Gastrocnemius medialis (tissue), 4 donors: Measurements from ENCODE around the gene ATG14. TPM values are rescaled to one million over a fixed set of nuclear protein-coding genes. Genes with fewer than 3 reads are reported as not detected.

Source experiments
- ATAC-seq, 2 donors: fragments of 150-250 bp; one replicate each; pipeline ENCODE4 v1.9.1; 2016
- DNase-seq, 2 donors: peaks; one replicate each; pipeline ENCODE4 v3.0.0-alpha.2; 2019
- H3K27ac ChIP-seq, 4 donors: fragments of 200-600 bp; sonication (generic); 1 replicate in 1 of 4; 2 replicates in 3 of 4; pipeline ENCODE4 v1.5.1; 2016 to 2018; ENCODE audit warnings: mild to moderate bottlenecking in 2 of 4, moderate library complexity in 1 of 4
- H3K27me3 ChIP-seq, 3 donors: fragments of 200-600 bp; sonication (generic) in 2 of 3; 1 replicate in 1 of 3; 2 replicates in 2 of 3; pipeline versions ENCODE4 v1.5.1 to v1.6.0; 2016 to 2019; ENCODE audit warnings: mild to moderate bottlenecking in 1 of 3, moderate library complexity in 1 of 3
- H3K36me3 ChIP-seq, 2 donors: fragments of 200-600 bp; sonication (generic) in 1 of 2; one replicate each; pipeline ENCODE4 v1.5.1; 2017 to 2018
- H3K4me1 ChIP-seq, 2 donors: fragments of 200-600 bp; sonication (generic) in 1 of 2; one replicate each; pipeline ENCODE4 v1.5.1; 2016 to 2017; ENCODE audit warnings: mild to moderate bottlenecking in 2 of 2
- H3K4me3 ChIP-seq, 4 donors: fragments of 200-600 bp; sonication (generic) in 3 of 4; 1 replicate in 1 of 4; 2 replicates in 3 of 4; pipeline ENCODE4 v1.5.1; 2016 to 2019; ENCODE audit warnings: mild to moderate bottlenecking in 2 of 4
- H3K9me3 ChIP-seq, 3 donors: fragments of 200-600 bp; sonication (generic) in 2 of 3; 1 replicate in 1 of 3; 2 replicates in 2 of 3; pipeline ENCODE4 v1.5.1; 2016 to 2019
- CTCF ChIP-seq, 5 experiments: fragments of 450-650 bp in 3 of 5; fragments of 200-600 bp in 2 of 5; sonication (generic) in 2 of 5; IDR thresholded peaks in 4 of 5; conservative IDR thresholded peaks in 1 of 5; 1 replicate in 4 of 5; 2 replicates in 1 of 5; pipeline ENCODE4 v1.5.1; 2016 to 2019; ENCODE audit warnings: antibody characterized with exemption in 5 of 5, mild to moderate bottlenecking in 3 of 5, moderate library complexity in 3 of 5
- POLR2A ChIP-seq, 2 donors: fragments of 450-650 bp; IDR thresholded peaks; one replicate each; pipeline ENCODE4 v1.6.1; 2017; ENCODE audit warnings: antibody characterized with exemption in 2 of 2, mild to moderate bottlenecking in 2 of 2, moderate library complexity in 2 of 2
- in situ Hi-C, 4 donors: fragments of 200-750 bp; cut with MboI; loops; one replicate each; pipeline versions ENCODE4 v1.15.0 to v1.8.0; 2017; ENCODE audit warnings: low sequenced_read_pairs in 4 of 4
- intact Hi-C: fragments of 100-400 bp; cut with DNase I; formaldehyde crosslinking; loops from one replicate; pipeline ENCODE4 v1.15.1; 2023; ENCODE audit warnings: low total_unique reads
- total RNA-seq, 4 donors: library from RNA; depleted of rRNA; stranded (reverse); fragments of >200 nt; gene quantifications; one replicate each; pipeline versions ENCODE4 v1.1.0 to v1.2.3, GENCODE V29; 2016

The ATG14 gene
- total RNA-seq, 4 donors from 2014 or later = 12.6 to 20.0 (median 15.6) TPM

GRCh38 chr14:55339770-55340169 lies 71.9 kb downstream of the ATG14 start:
- DNase-seq (no peak), ATAC-seq (peak; percentile 67 to 77)
- TF ChIP-seq POLR2A (IDR thresholded peaks at IDR 0.05) (no peak), CTCF (IDR thresholded peaks at IDR 0.05 in 4 of 5, conservative IDR thresholded peaks at IDR 0.05 in 1 of 5) (no peak)
- H3K27ac ChIP-seq = peak overlapping the region; percentile 42 to 75 (median 66)
- H3K9me3 ChIP-seq = no peaks in the 10 kb centered on the region
- H3K4me3 ChIP-seq = no peak overlapping the region
- no peaks in the 10 kb centered on the region for H3K27me3 ChIP-seq
- intact Hi-C loops (no loop called here), in situ Hi-C loops (no loop called here)
- H3K36me3 ChIP-seq = no peaks in the 10 kb centered on the region
- H3K4me1 ChIP-seq = peaks cover 57 to 69% of the 10 kb centered on the region in 2 donors

GRCh38 chr14:55336691-55337090 lies 74.9 kb downstream of the ATG14 start:
- TF ChIP-seq POLR2A (IDR thresholded peaks at IDR 0.05) (no peak), CTCF (IDR thresholded peaks at IDR 0.05 in 4 of 5, conservative IDR thresholded peaks at IDR 0.05 in 1 of 5) (no peak)
- Histone ChIP-seq H3K9me3 (no peaks in the 10 kb centered on the region), H3K4me1 (peaks cover 66 to 71% of the 10 kb centered on the region in 2 donors), H3K36me3 (no peaks in the 10 kb centered on the region), H3K27me3 (no peaks in the 10 kb centered on the region), H3K4me3 (no peak overlapping the region), H3K27ac (no peak overlapping the region)
- intact Hi-C loops = no loop called here
- ATAC-seq (no peak), DNase-seq (no peak)
- in situ Hi-C loops = no loop called here

GRCh38 chr14:55336162-55336561 lies 75.5 kb downstream of the ATG14 start:
- intact Hi-C loops (no loop called here), in situ Hi-C loops (no loop called here)
- ATAC-seq (no peak), DNase-seq (no peak)
- TF ChIP-seq POLR2A (IDR thresholded peaks at IDR 0.05) (no peak), CTCF (IDR thresholded peaks at IDR 0.05 in 4 of 5, conservative IDR thresholded peaks at IDR 0.05 in 1 of 5) (no peak)
- Histone ChIP-seq H3K4me3 (no peak overlapping the region), H3K4me1 (peaks cover 64 to 67% of the 10 kb centered on the region in 2 donors), H3K9me3 (no peaks in the 10 kb centered on the region), H3K27me3 (no peaks in the 10 kb centered on the region), H3K27ac (peak overlapping the region in 2 of 4 donors; percentile 1 to 2), H3K36me3 (no peaks in the 10 kb centered on the region)

GRCh38 chr14:55333711-55334485 lies 77.7 kb downstream of the ATG14 start:
- no peaks in the 10 kb centered on the region for H3K9me3 ChIP-seq
- intact Hi-C loops = no loop called here
- DNase-seq = no peak
- peak overlapping the region in 3 of 4 donors; percentile 11 to 61 (median 28) for H3K27ac ChIP-seq
- in situ Hi-C loops = no loop called here
- H3K4me3 ChIP-seq = no peak overlapping the region
- H3K27me3 ChIP-seq = no peaks in the 10 kb centered on the region
- peaks cover 64 to 65% of the 10 kb centered on the region in 2 donors for H3K4me1 ChIP-seq
- ATAC-seq = no peak
- no peak for TF ChIP-seq CTCF (IDR thresholded peaks at IDR 0.05 in 4 of 5, conservative IDR thresholded peaks at IDR 0.05 in 1 of 5)
- TF ChIP-seq POLR2A (IDR thresholded peaks at IDR 0.05) = no peak
- H3K36me3 ChIP-seq = no peaks in the 10 kb centered on the region
